Right lobe of liver (tissue), 6 donors: Measurements from ENCODE around the gene FEZF2. TPM values are rescaled to one million over a fixed set of nuclear protein-coding genes. Genes with fewer than 3 reads are reported as not detected.

Source experiments
- ATAC-seq, 4 donors: fragments of 200-7000 bp; cut with Tn5 transposase; one replicate each; pipeline ENCODE4 v1.9.1; 2020; ENCODE audit warnings: mild to moderate bottlenecking in 4 of 4, moderate library complexity in 4 of 4
- DNase-seq, 3 donors: peaks; one replicate each; pipeline ENCODE4 v3.0.0-alpha.2; 2020
- H3K27ac ChIP-seq, 3 donors: fragments of 200-600 bp; one replicate each; pipeline ENCODE4 v1.8.0; 2022
- H3K27me3 ChIP-seq, 2 donors: fragments of 200-600 bp; one replicate each; pipeline ENCODE4 v1.8.0; 2022
- H3K36me3 ChIP-seq, 4 donors: fragments of 200-600 bp; sonication (generic) in 1 of 4; one replicate each; pipeline versions ENCODE4 v1.5.1 to v1.8.0; 2017 to 2022; ENCODE audit warnings: control low read depth in 1 of 4
- H3K4me1 ChIP-seq, 4 donors: fragments of 200-600 bp; sonication (generic) in 1 of 4; one replicate each; pipeline versions ENCODE4 v1.5.1 to v1.8.0; 2017 to 2022; ENCODE audit warnings: control low read depth in 1 of 4
- H3K4me3 ChIP-seq, 3 donors: fragments of 200-600 bp; one replicate each; pipeline ENCODE4 v1.8.0; 2022
- H3K9me3 ChIP-seq, 4 donors: fragments of 200-600 bp; sonication (generic) in 1 of 4; one replicate each; pipeline versions ENCODE4 v1.5.1 to v1.8.0; 2017 to 2022; ENCODE audit warnings: control low read depth in 1 of 4
- POLR2A ChIP-seq: fragments of 450-650 bp; IDR thresholded peaks from one replicate; pipeline ENCODE4 v1.6.1; 2017; ENCODE audit warnings: antibody characterized with exemption, mild to moderate bottlenecking
- WGBS: methylation state at CpG from one replicate; pipeline ENCODE4 v1.1.6; 2018; ENCODE audit warnings: low coverage, low lambda C conversion rate; ENCODE audit not compliant: insufficient coverage; ENCODE audit errors: missing lambda C conversion rate; 5-methylcytosine and 5-hydroxymethylcytosine counted together
- intact Hi-C, 2 donors: fragments of 100-400 bp; cut with DNase I; formaldehyde crosslinking; loops; one replicate each; pipeline versions ENCODE4 v1.11.2 to v1.14.1; 2022
- total RNA-seq, 6 experiments: library from RNA; depleted of rRNA in 2 of 6; stranded (reverse); fragments of >200 nt in 2 of 6; fragmentation: NEBNext Ultra II Directional in 3 of 6; extraction: Animal tissue kit (Norgen Biotek cat#: 25700) in 3 of 6; gene quantifications; one replicate each; pipeline versions ENCODE4 v1.1.0 to v1.2.4, GENCODE V29; 2016 to 2023
- TF ChIP-seq, protein P1 (sequence below), 4 donors: fragments of 200-600 bp in 3 of 4; fragments of 450-650 bp in 1 of 4; IDR thresholded peaks; one replicate each; pipeline versions ENCODE4 v1.5.1 to v1.8.0; 2016 to 2022; ENCODE audit warnings: antibody characterized with exemption in 4 of 4, mild to moderate bottlenecking in 2 of 4
- donor health status: DM: no; HTN: yes; CAD: no.
- donor health status: DM: no; HTN: no; CAD: no.
- donor health status: DM: no; HTN: no; CAD: no.
- donor health status: DM: no; HTN: yes; CAD: no.
- donor health status: DM: no; HTN: yes; CAD: no.

FEZF2 gene
- total RNA-seq, 6 experiments from 2014 or later = not detected

DNA sequence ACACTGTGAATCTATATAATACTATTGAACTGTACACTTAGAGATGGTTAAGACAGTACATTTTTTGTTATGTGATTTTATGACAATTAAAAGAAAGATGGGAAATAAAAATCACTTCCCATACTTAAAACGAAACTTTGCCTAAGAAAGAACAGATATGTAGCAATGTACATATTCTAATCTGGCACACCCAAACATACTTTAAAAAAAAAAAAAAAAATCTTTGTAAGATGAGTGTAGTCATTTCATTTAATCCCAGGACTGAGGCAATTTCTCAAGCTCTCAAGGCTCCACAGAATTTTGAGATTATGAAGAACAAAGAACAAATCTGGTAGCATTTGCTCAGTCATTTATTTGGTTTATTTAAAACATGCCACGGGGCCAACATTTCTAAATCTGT lies 40.3 kb upstream of the FEZF2 start:
- TF ChIP-seq POLR2A = no peak
- TF ChIP-seq, protein P1, sequence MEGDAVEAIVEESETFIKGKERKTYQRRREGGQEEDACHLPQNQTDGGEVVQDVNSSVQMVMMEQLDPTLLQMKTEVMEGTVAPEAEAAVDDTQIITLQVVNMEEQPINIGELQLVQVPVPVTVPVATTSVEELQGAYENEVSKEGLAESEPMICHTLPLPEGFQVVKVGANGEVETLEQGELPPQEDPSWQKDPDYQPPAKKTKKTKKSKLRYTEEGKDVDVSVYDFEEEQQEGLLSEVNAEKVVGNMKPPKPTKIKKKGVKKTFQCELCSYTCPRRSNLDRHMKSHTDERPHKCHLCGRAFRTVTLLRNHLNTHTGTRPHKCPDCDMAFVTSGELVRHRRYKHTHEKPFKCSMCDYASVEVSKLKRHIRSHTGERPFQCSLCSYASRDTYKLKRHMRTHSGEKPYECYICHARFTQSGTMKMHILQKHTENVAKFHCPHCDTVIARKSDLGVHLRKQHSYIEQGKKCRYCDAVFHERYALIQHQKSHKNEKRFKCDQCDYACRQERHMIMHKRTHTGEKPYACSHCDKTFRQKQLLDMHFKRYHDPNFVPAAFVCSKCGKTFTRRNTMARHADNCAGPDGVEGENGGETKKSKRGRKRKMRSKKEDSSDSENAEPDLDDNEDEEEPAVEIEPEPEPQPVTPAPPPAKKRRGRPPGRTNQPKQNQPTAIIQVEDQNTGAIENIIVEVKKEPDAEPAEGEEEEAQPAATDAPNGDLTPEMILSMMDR (IDR thresholded peaks at IDR 0.05) = no peak
- ATAC-seq (no peak), DNase-seq (no peak)
- no peak overlapping the region for H3K27ac ChIP-seq
- no peak overlapping the region for H3K4me3 ChIP-seq
- WGBS = 57% methylated on average over 2 of the region's 2 CpGs
- H3K9me3 ChIP-seq = no peaks in the 10 kb centered on the region
- no peaks in the 10 kb centered on the region for H3K27me3 ChIP-seq
- H3K36me3 ChIP-seq = no peaks in the 10 kb centered on the region
- H3K4me1 ChIP-seq = no peaks in the 10 kb centered on the region
- intact Hi-C loops = no loop called here

DNA sequence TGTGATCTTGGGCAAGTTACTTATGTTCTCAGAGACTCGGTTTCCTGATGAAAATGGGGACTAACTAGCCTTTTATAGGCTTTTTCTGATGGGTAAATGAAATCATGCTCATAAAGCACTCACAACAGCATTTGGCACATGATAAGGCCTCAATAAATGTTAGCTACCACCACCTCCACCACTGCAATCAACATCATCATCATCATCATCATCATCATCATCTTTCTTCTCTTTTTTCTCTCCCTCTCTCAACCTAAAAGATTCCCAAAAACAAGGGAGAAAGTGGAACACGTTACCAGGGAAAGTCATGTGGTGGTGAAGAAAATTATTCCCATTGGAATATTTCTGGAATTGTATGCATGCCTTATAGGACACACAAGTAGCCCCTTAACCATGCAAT lies 33.6 kb upstream of the FEZF2 start:
- Histone ChIP-seq H3K36me3 (no peaks in the 10 kb centered on the region), H3K4me3 (no peak overlapping the region), H3K27ac (no peak overlapping the region), H3K9me3 (no peaks in the 10 kb centered on the region), H3K27me3 (no peaks in the 10 kb centered on the region), H3K4me1 (no peaks in the 10 kb centered on the region)
- ATAC-seq (no peak), DNase-seq (no peak)
- TF ChIP-seq POLR2A = no peak
- TF ChIP-seq, protein P1 (IDR thresholded peaks at IDR 0.05) = no peak
- WGBS = 62% methylated on average over 2 of the region's 2 CpGs
- intact Hi-C loops = no loop called here

DNA sequence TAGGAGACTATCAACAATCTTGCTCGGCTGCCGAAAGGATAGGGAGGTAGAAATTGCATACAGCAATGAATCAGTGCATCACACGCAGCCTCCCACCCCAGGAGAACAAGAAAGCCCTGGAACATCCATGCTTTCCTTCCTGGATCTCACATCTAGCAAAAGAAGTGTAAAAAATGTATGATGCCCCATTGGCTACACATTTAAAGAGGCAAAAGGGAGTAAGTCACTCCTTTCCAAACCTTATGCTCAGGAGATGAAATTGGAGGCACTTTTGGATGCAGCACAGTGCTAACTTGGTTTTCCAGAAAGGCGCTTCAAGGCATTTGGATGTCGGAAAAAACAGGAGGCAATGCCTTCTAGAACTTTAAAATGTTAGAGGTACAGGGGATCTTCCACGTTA lies 32.2 kb upstream of the FEZF2 start:
- Histone ChIP-seq H3K9me3 (no peaks in the 10 kb centered on the region), H3K36me3 (no peaks in the 10 kb centered on the region), H3K4me1 (no peaks in the 10 kb centered on the region), H3K4me3 (no peak overlapping the region), H3K27ac (no peak overlapping the region), H3K27me3 (no peaks in the 10 kb centered on the region)
- no peak for ATAC-seq
- intact Hi-C loops = no loop called here
- no peak for DNase-seq
- 58% methylated on average over 6 of the region's 6 CpGs for WGBS
- no peak for TF ChIP-seq POLR2A
- TF ChIP-seq, protein P1 (IDR thresholded peaks at IDR 0.05) = no peak

DNA sequence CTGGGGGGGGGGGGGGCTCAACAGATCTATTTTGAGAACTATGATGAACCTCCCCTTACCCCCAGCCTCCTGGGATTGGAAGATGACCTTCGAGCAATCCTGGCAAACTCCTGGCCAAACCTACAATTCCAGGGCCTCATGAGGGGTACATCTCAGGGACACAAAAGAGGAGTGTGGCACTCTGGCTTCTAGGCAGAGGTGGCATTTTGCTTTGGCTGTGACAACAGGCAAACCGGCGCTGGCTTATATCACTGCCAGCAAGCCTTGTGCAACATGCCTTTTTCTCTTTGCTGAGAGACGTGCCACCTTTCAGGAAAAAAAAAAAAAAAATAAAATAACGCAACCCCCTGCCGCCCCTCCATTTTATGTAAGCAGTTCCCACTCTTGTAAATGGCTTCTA lies 31.8 kb upstream of the FEZF2 start:
- no peak overlapping the region for H3K4me3 ChIP-seq
- TF ChIP-seq POLR2A = no peak
- TF ChIP-seq, protein P1 (IDR thresholded peaks at IDR 0.05) = no peak
- DNase-seq (no peak), ATAC-seq (no peak)
- no peak overlapping the region for H3K27ac ChIP-seq
- no peaks in the 10 kb centered on the region for H3K9me3 ChIP-seq
- H3K27me3 ChIP-seq = no peaks in the 10 kb centered on the region
- intact Hi-C loops = no loop called here
- H3K36me3 ChIP-seq = no peaks in the 10 kb centered on the region
- WGBS = 78% methylated on average over 6 of the region's 6 CpGs
- H3K4me1 ChIP-seq = no peaks in the 10 kb centered on the region

DNA sequence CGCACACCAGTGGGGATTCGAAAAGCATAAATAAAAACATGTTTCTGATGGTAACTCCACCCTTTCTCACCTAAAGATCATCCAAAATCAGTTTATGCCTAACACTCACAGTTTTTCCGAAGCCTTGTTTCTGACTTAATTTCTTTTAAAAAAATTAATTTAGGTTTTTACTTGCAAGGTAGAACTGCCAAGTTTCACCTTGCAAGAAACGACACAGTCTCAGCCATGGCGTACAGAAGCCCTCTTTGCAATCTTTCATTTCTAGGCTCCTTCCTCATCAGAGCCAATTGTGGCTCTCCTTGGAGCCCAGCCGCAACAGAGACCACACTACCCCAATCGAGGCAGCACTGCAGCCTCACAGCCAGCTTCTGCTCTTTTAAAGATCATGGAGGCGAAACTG lies 31.0 kb upstream of the FEZF2 start:
- 59% methylated on average over 7 of the region's 8 CpGs for WGBS
- Histone ChIP-seq H3K27me3 (no peaks in the 10 kb centered on the region), H3K9me3 (no peaks in the 10 kb centered on the region), H3K36me3 (no peaks in the 10 kb centered on the region), H3K4me3 (no peak overlapping the region), H3K4me1 (no peaks in the 10 kb centered on the region), H3K27ac (no peak overlapping the region)
- ATAC-seq (no peak), DNase-seq (no peak)
- intact Hi-C loops = no loop called here
- no peak for TF ChIP-seq POLR2A
- TF ChIP-seq, protein P1 (IDR thresholded peaks at IDR 0.05) = no peak
